Measurements from ENCODE around the gene ADORA1.

The ADORA1 gene

GRCh38 chr1:203173011-203173555 is 45.6 kb downstream of the ADORA1 start:
- DNase-seq (ENCODE audit: low read depth) = no peak
- TF ChIP-seq, protein P1, sequence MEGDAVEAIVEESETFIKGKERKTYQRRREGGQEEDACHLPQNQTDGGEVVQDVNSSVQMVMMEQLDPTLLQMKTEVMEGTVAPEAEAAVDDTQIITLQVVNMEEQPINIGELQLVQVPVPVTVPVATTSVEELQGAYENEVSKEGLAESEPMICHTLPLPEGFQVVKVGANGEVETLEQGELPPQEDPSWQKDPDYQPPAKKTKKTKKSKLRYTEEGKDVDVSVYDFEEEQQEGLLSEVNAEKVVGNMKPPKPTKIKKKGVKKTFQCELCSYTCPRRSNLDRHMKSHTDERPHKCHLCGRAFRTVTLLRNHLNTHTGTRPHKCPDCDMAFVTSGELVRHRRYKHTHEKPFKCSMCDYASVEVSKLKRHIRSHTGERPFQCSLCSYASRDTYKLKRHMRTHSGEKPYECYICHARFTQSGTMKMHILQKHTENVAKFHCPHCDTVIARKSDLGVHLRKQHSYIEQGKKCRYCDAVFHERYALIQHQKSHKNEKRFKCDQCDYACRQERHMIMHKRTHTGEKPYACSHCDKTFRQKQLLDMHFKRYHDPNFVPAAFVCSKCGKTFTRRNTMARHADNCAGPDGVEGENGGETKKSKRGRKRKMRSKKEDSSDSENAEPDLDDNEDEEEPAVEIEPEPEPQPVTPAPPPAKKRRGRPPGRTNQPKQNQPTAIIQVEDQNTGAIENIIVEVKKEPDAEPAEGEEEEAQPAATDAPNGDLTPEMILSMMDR (conservative IDR thresholded peaks at IDR 0.05; ENCODE audit: control insufficient read depth, insufficient read depth, low read depth, low read length) = no peak
- H3K4me3 ChIP-seq (ENCODE audit: control insufficient read depth, low read depth, low read length) = no peak overlapping the region

GRCh38 chr1:203173566-203173965 is 46.0 kb downstream of the ADORA1 start:
- TF ChIP-seq, protein P1 (conservative IDR thresholded peaks at IDR 0.05; ENCODE audit: control insufficient read depth, insufficient read depth, low read depth, low read length) = no peak
- DNase-seq (ENCODE audit: low read depth) = no peak
- H3K4me3 ChIP-seq (ENCODE audit: control insufficient read depth, low read depth, low read length) = no peak overlapping the region

DNA sequence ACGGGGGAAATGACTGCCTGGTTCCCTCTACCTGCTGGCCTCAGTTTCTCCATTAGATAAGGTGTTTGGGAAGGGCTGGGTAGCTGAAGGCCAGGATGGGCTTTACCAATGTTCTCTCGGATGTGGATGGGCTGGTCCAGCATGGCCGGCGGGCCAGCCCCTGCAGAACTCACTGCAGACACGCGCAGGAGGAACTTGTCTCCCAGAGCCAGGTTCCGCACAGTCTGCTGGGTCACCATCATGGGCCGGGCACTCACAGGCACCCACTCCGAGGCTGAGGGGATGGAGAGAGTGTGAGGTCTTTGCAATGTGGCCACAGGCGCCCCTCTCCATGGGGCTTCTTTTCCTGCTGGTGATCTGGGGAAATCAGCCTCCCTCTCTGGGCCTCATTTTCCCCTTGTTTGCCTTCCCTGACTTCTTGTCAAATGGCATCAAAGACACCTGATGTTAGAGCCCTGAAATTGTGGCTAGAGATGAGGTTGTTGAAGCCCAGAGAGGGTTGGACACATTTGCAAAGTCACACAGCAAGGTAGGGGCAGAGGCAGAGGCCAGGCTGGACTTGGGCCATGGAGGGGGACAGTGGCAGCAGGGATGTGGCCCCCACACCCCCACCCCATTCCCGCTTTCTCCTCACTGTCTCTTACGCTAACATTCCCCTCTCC is 46.9 kb downstream of the ADORA1 start:
- DNase-seq (ENCODE audit: low read depth) = no peak
- H3K4me3 ChIP-seq (ENCODE audit: control insufficient read depth, low read depth, low read length) = no peak overlapping the region
- TF ChIP-seq, protein P1 (conservative IDR thresholded peaks at IDR 0.05; ENCODE audit: control insufficient read depth, insufficient read depth, low read depth, low read length) = no peak

GRCh38 chr1:203175237-203175826 is 47.8 kb downstream of the ADORA1 start, which contains the start of gene MYBPH:
MYBPH (minus strand) TSS chr1:203175826; CDS start chr1:203175755, 71 bp downstream.
- no peak within 1 kb of the TSS for H3K4me3 ChIP-seq (ENCODE audit: control insufficient read depth, low read depth, low read length)
- no peak for DNase-seq (ENCODE audit: low read depth)
- TF ChIP-seq, protein P1 (conservative IDR thresholded peaks at IDR 0.05; ENCODE audit: control insufficient read depth, insufficient read depth, low read depth, low read length) = no peak

GRCh38 chr1:203175827-203176241 is 48.3 kb downstream of the ADORA1 start:
- TF ChIP-seq, protein P1 (conservative IDR thresholded peaks at IDR 0.05; ENCODE audit: control insufficient read depth, insufficient read depth, low read depth, low read length) = no peak
- no peak overlapping the region for H3K4me3 ChIP-seq (ENCODE audit: control insufficient read depth, low read depth, low read length)
- no peak for DNase-seq (ENCODE audit: low read depth)

- no peak for DNase-seq (ENCODE audit: low read depth)
- TF ChIP-seq, protein P1 (conservative IDR thresholded peaks at IDR 0.05; ENCODE audit: control insufficient read depth, insufficient read depth, low read depth, low read length) = no peak
Measured at GRCh38 chr1:203176273-203177035, 48.9 kb downstream of the ADORA1 start.

More at GRCh38 chr1:203176273-203177035, 48.9 kb downstream of the ADORA1 start:
- no peak overlapping the region for H3K4me3 ChIP-seq (ENCODE audit: control insufficient read depth, low read depth, low read length)

All from fibroblast of mammary gland (primary cell).